Activated naive CD4-positive, alpha-beta T cell treated with anti-CD3 and anti-CD28 coated beads for 36 hours (primary cell): ENCODE results near the gene SPATA32. TPM values are rescaled to one million over a fixed set of nuclear protein-coding genes. Genes with fewer than 3 reads are reported as not detected.

Experiments
- total RNA-seq, 2 experiments: library from RNA; stranded (reverse); gene quantifications; one replicate each; pipeline ENCODE4 v1.2.3, GENCODE V29; 2021

The SPATA32 gene
- total RNA-seq, 2 experiments from 2014 or later = 0.12 TPM; not detected in 1

Other genes with a start within 250 kb of the SPATA32 start
- 10 to 100 TPM; 38.1 to 38.9 TPM for gene DCAKD, start 210.5 kb downstream of the SPATA32 start, total RNA-seq
- gene NMT1, start 200.8 kb downstream of the SPATA32 start, total RNA-seq = 100 to 1,000 TPM; 234 to 235 TPM
- 1 to 10 TPM; 2.4 TPM for gene PLCD3, start 129.6 kb downstream of the SPATA32 start, total RNA-seq
- gene ACBD4, start 126.4 kb downstream of the SPATA32 start, total RNA-seq = 10 to 100 TPM; 12.3 to 12.7 TPM
- 10 to 100 TPM; 24.3 to 24.7 TPM for gene HEXIM1, start 113.6 kb downstream of the SPATA32 start, total RNA-seq
- 1 to 10 TPM; 3.5 TPM for gene HEXIM2, start 100.2 kb downstream of the SPATA32 start, total RNA-seq
- 100 to 1,000 TPM; 228 to 242 TPM for gene FMNL1, start 40.2 kb downstream of the SPATA32 start, total RNA-seq
- gene MAP3K14, start 54.9 kb upstream of the SPATA32 start, total RNA-seq = 10 to 100 TPM; 45.5 to 52.0 TPM
- 10 to 100 TPM; 39.5 to 41.3 TPM for gene ARHGAP27, start 170.8 kb upstream of the SPATA32 start, total RNA-seq
- gene PLEKHM1, start 228.6 kb upstream of the SPATA32 start, total RNA-seq = 10 to 100 TPM; 16.6 to 18.6 TPM